ENCODE data around the gene EMX1. TPM values are rescaled to one million over a fixed set of nuclear protein-coding genes. Genes with fewer than 3 reads are reported as not detected.

Gene EMX1
- total RNA-seq, 1 donor from 2014 or later: not detected

GRCh38 chr2:72919414-72920317 lies 2.3 kb downstream of the EMX1 start:
- intact Hi-C loops (cut with DNase I): no loop called here
- no peaks in the 10 kb centered on the region for H3K36me3 ChIP-seq
- no peak for TF ChIP-seq CTCF (IDR thresholded peaks at IDR 0.05)
- no peak overlapping the region for H3K27ac ChIP-seq
- peaks cover 50% of the 10 kb centered on the region for H3K27me3 ChIP-seq
- H3K4me3 ChIP-seq: peak overlapping the region; percentile 39 to 45
- no peaks in the 10 kb centered on the region for H3K9me3 ChIP-seq
- peaks cover 12 to 48% of the 10 kb centered on the region in 2 donors for H3K4me1 ChIP-seq
- no peak for DNase-seq (ENCODE audit: low spot score in 2 of 2)

- Histone ChIP-seq H3K27me3 (peaks cover 51% of the 10 kb centered on the region), H3K36me3 (no peaks in the 10 kb centered on the region)
- DNase-seq (ENCODE audit: low spot score in 2 of 2): no peak
Observed at GRCh38 chr2:72920318-72921087, 3.2 kb downstream of the EMX1 start.

GRCh38 chr2:72921088-72921851 lies 4.0 kb downstream of the EMX1 start:
- H3K27me3 ChIP-seq: peaks cover 51% of the 10 kb centered on the region
- no peaks in the 10 kb centered on the region for H3K9me3 ChIP-seq
- H3K4me3 ChIP-seq: no peak overlapping the region
- H3K36me3 ChIP-seq: no peaks in the 10 kb centered on the region
- H3K4me1 ChIP-seq: peaks cover 12 to 40% of the 10 kb centered on the region in 2 donors
- intact Hi-C loops (cut with DNase I): no loop called here
- H3K27ac ChIP-seq: no peak overlapping the region
- TF ChIP-seq CTCF (IDR thresholded peaks at IDR 0.05): no peak
- DNase-seq (ENCODE audit: low spot score in 2 of 2): no peak

More at GRCh38 chr2:72920318-72921087, 3.2 kb downstream of the EMX1 start:
- Histone ChIP-seq H3K4me1 (peaks cover 12 to 48% of the 10 kb centered on the region in 2 donors), H3K4me3 (peak overlapping the region; percentile 39 to 45), H3K9me3 (no peaks in the 10 kb centered on the region), H3K27ac (no peak overlapping the region)
- intact Hi-C loops (cut with DNase I): no loop called here
- TF ChIP-seq CTCF (IDR thresholded peaks at IDR 0.05): no peak

- no peak for TF ChIP-seq CTCF (IDR thresholded peaks at IDR 0.05)
- H3K27ac ChIP-seq: no peak overlapping the region
- H3K36me3 ChIP-seq: no peaks in the 10 kb centered on the region
- no peak overlapping the region for H3K4me3 ChIP-seq
- DNase-seq (ENCODE audit: low spot score in 2 of 2): no peak
- H3K9me3 ChIP-seq: no peaks in the 10 kb centered on the region
- H3K4me1 ChIP-seq: peaks cover 12 to 35% of the 10 kb centered on the region in 2 donors
- peaks cover 46% of the 10 kb centered on the region for H3K27me3 ChIP-seq
- intact Hi-C loops (cut with DNase I): no loop called here
Observed at GRCh38 chr2:72921853-72922252, 4.5 kb downstream of the EMX1 start.

- DNase-seq (ENCODE audit: low spot score in 2 of 2): no peak
- Histone ChIP-seq H3K4me3 (peak overlapping the region in 1 of 2 donors; percentile 32), H3K4me1 (peaks cover 5 to 19% of the 10 kb centered on the region in 2 donors), H3K27me3 (peaks cover 31% of the 10 kb centered on the region), H3K36me3 (no peaks in the 10 kb centered on the region), H3K27ac (no peak overlapping the region), H3K9me3 (no peaks in the 10 kb centered on the region)
- no peak for TF ChIP-seq CTCF (IDR thresholded peaks at IDR 0.05)
- intact Hi-C loops (cut with DNase I): no loop called here
Observed at GRCh38 chr2:72923833-72924352, 6.6 kb downstream of the EMX1 start.

All from ascending aorta (tissue), 2 donors.